Hepatocyte (in vitro differentiated cells): ENCODE data around the gene TMEM33. TPM values are rescaled to one million over a fixed set of nuclear protein-coding genes. Genes with fewer than 3 reads are reported as not detected.

Experiments used
- DNase-seq: peaks from one replicate; pipeline ENCODE4 v3.0.0-alpha.2; 2016; ENCODE audit warnings: low spot score
- H2AFZ ChIP-seq: fragments of 200-600 bp; sonication (generic); 2 replicates; pipeline ENCODE4 v1.6.0; 2016; ENCODE audit warnings: antibody characterized with exemption, mild to moderate bottlenecking
- H3K27ac ChIP-seq: fragments of 200-600 bp; sonication (generic); 2 replicates; pipeline ENCODE4 v1.5.1; 2016; ENCODE audit warnings: mild to moderate bottlenecking
- H3K27me3 ChIP-seq: fragments of 200-600 bp; sonication (generic); 2 replicates; pipeline ENCODE4 v1.6.1; 2016
- H3K36me3 ChIP-seq: fragments of 200-600 bp; sonication (generic); replicated peaks from 2 replicates; pipeline ENCODE4 v1.5.1; 2016; ENCODE audit warnings: low read depth; ENCODE audit not compliant: insufficient read depth
- H3K4me1 ChIP-seq: fragments of 200-600 bp; sonication (generic); 2 replicates; pipeline ENCODE4 v1.5.1; 2016; ENCODE audit warnings: mild to moderate bottlenecking, moderate library complexity; ENCODE audit not compliant: insufficient read depth
- H3K4me2 ChIP-seq: fragments of 200-600 bp; sonication (generic); 2 replicates; pipeline ENCODE4 v1.6.0; 2016
- H3K4me3 ChIP-seq: fragments of 200-600 bp; sonication (generic); 2 replicates; pipeline ENCODE4 v1.5.1; 2016; ENCODE audit warnings: mild to moderate bottlenecking
- H3K79me2 ChIP-seq: fragments of 200-600 bp; sonication (generic); 2 replicates; pipeline ENCODE4 v1.6.0; 2017; ENCODE audit warnings: mild to moderate bottlenecking
- H3K9me2 ChIP-seq: fragments of 200-600 bp; sonication (generic); replicated peaks from 2 replicates; pipeline ENCODE4 v1.6.0; 2017; ENCODE audit warnings: mild to moderate bottlenecking; ENCODE audit not compliant: insufficient read depth
- H3K9me3 ChIP-seq: fragments of 200-600 bp; sonication (generic); 2 replicates; pipeline ENCODE4 v1.5.1; 2016; ENCODE audit warnings: low read depth, mild to moderate bottlenecking
- H4K20me1 ChIP-seq: fragments of 200-600 bp; sonication (generic); 2 replicates; pipeline ENCODE4 v1.6.0; 2016; ENCODE audit warnings: mild to moderate bottlenecking; ENCODE audit not compliant: insufficient read depth, poor library complexity, severe bottlenecking
- EZH2 ChIP-seq: fragments of 200-600 bp; sonication (generic); IDR thresholded peaks from 2 replicates; pipeline ENCODE4 v1.6.1; 2016; ENCODE audit warnings: antibody characterized with exemption, mild to moderate bottlenecking, borderline replicate concordance
- EZH2phosphoT487 ChIP-seq: fragments of 200-600 bp; sonication (generic); IDR thresholded peaks from one replicate; pipeline ENCODE4 v1.6.1; 2018; ENCODE audit warnings: antibody characterized with exemption, mild to moderate bottlenecking, low read depth, moderate library complexity; ENCODE audit not compliant: unreplicated experiment, severe bottlenecking
- WGBS: methylation state at CpG from one replicate; pipeline ENCODE4 v1.1.6; 2016; ENCODE audit warnings: low lambda C conversion rate; ENCODE audit errors: missing lambda C conversion rate; 5-methylcytosine and 5-hydroxymethylcytosine counted together
- polyA plus RNA-seq: library from polyadenylated mRNA; unstranded; fragments of >200 nt; fragmentation: Nextera tagmentation; extraction: Ambion mirVana; gene quantifications from 2 replicates; pipeline ENCODE4 v1.2.1, GENCODE V29; 2016
- total RNA-seq: library from RNA; depleted of rRNA; stranded (reverse); fragments of >200 nt; gene quantifications from 2 replicates; pipeline ENCODE4 v1.2.3, GENCODE V29; 2014
- TF ChIP-seq, protein P1 (sequence below): fragments of 200-600 bp; sonication (generic); IDR thresholded peaks from 2 replicates; pipeline ENCODE4 v1.5.1; 2016; ENCODE audit warnings: antibody characterized with exemption, mild to moderate bottlenecking; ENCODE audit not compliant: poor library complexity

The TMEM33 gene
- total and polyA plus RNA-seq, 2 experiments from 2014 or later: 38.3 to 77.6 TPM

DNA sequence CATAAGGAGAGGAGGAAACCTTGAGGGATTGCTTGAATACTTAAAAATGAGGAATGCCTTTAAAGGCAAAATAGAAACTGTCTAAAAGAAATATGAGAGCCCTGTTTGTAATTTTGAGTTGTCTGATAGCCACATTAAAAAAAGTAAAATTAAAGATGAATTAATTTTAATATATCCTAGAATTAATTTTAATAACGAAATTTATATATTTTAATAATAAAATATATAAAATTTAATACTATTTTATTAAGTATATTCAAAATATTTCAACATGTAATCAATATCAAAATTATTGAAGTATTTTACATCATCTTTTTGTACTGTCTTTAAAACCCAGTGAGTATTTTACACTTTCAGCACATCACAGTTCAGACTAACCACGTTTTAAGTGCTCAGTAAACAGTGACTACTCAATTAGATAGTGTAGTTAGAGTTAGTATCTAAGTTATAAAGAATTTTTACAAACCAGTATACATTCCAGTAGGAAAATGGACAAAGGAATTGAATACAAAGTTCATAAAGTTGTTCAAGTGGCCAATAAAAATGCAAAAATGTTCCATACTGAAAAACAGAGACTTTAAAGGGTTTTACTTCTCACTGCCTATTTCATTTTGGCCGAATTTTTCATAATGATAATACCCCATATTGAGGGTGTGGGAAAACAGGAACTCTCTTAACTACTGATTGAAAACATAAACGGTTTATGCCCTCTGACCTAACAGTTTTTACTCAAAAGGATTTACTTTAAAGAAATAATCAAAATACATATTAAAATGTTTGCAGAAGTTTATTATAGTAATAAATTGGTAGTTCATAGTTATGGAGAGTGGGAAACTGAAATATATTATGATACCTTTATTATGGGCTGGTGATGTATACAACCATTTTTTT, 58.0 kb downstream of the TMEM33 start:
- Histone ChIP-seq H3K9me3 (no peaks in the 10 kb centered on the region), H3K27ac (no peak overlapping the region), H3K4me2 (peak overlapping the region; percentile 88), H3K36me3 (no peaks in the 10 kb centered on the region), H2AFZ (no peak overlapping the region), H4K20me1 (peaks cover 11% of the 10 kb centered on the region), H3K79me2 (peaks cover 67% of the 10 kb centered on the region), H3K9me2 (no peaks in the 10 kb centered on the region), H3K4me3 (no peak overlapping the region), H3K27me3 (no peaks in the 10 kb centered on the region), H3K4me1 (peaks cover 14% of the 10 kb centered on the region)
- WGBS: 82% methylated on average over 4 of the region's 4 CpGs
- TF ChIP-seq EZH2 (no peak), EZH2phosphoT487 (no peak)
- TF ChIP-seq, protein P1, sequence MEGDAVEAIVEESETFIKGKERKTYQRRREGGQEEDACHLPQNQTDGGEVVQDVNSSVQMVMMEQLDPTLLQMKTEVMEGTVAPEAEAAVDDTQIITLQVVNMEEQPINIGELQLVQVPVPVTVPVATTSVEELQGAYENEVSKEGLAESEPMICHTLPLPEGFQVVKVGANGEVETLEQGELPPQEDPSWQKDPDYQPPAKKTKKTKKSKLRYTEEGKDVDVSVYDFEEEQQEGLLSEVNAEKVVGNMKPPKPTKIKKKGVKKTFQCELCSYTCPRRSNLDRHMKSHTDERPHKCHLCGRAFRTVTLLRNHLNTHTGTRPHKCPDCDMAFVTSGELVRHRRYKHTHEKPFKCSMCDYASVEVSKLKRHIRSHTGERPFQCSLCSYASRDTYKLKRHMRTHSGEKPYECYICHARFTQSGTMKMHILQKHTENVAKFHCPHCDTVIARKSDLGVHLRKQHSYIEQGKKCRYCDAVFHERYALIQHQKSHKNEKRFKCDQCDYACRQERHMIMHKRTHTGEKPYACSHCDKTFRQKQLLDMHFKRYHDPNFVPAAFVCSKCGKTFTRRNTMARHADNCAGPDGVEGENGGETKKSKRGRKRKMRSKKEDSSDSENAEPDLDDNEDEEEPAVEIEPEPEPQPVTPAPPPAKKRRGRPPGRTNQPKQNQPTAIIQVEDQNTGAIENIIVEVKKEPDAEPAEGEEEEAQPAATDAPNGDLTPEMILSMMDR: no peak
- DNase-seq: no peak

DNA sequence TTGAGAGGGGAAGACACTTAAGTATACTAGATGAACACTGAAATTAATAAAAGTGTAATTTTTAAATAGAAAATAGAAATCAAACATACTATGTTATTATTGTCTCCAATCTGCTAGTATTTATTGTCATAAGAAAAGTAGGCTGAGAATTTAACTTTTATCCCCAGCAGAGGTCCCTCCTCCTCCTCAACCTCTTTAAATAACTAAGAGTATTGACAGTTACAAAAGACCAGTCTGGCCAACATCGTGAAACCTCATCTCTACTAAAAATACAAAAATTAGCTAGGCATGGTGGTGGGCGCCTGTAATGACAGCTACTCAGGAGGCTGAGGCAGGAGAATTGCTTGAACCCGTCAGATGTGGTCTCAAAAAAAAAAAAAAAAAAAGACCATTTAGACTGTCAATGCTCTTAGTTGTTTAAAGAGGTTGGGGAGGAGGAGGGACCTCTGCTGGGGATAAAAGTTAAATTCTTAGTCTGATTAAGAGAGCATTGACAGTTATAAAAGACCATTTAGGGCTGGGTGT, 59.3 kb downstream of the TMEM33 start:
- TF ChIP-seq EZH2 (no peak), EZH2phosphoT487 (no peak)
- TF ChIP-seq, protein P1: no peak
- H3K4me3 ChIP-seq: no peak overlapping the region
- WGBS: 84% methylated on average over 3 of the region's 3 CpGs
- H3K4me2 ChIP-seq: no peak overlapping the region
- H3K27ac ChIP-seq: no peak overlapping the region
- H3K9me3 ChIP-seq: no peaks in the 10 kb centered on the region
- no peaks in the 10 kb centered on the region for H3K27me3 ChIP-seq
- H3K9me2 ChIP-seq: no peaks in the 10 kb centered on the region
- peaks cover 11% of the 10 kb centered on the region for H4K20me1 ChIP-seq
- no peak overlapping the region for H2AFZ ChIP-seq
- H3K36me3 ChIP-seq: no peaks in the 10 kb centered on the region
- DNase-seq: no peak
- H3K79me2 ChIP-seq: peaks cover 60% of the 10 kb centered on the region
- H3K4me1 ChIP-seq: peaks cover 14% of the 10 kb centered on the region

DNA sequence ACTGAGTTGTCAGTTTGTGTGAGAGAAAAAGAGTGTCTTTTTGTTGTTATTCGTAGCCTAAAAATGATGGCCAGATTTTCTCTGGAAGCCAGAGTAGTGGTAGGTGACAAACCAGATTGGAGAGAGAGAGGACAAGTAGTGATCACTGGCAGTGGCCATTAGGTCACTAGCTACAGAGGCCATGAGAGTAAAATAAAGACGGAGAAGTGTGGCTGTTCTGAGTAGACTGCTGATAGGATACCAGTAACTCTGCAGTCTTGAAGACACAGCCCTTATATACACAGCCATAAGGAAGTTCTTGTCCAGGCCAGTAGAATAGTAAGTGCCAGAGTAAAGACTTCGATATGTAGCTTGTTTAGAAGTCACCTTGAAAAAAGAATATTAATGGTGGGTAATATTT, 62.8 kb downstream of the TMEM33 start:
- no peaks in the 10 kb centered on the region for H3K9me2 ChIP-seq
- no peak for TF ChIP-seq EZH2
- TF ChIP-seq, protein P1: no peak
- no peak for TF ChIP-seq EZH2phosphoT487
- no peak overlapping the region for H3K4me2 ChIP-seq
- no peak for DNase-seq
- peaks cover 65% of the 10 kb centered on the region for H3K79me2 ChIP-seq
- no peak overlapping the region for H2AFZ ChIP-seq
- WGBS: 98% methylated on average over 3 of the region's 3 CpGs
- H3K27ac ChIP-seq: no peak overlapping the region
- H4K20me1 ChIP-seq: peaks cover 8% of the 10 kb centered on the region
- no peaks in the 10 kb centered on the region for H3K36me3 ChIP-seq
- no peaks in the 10 kb centered on the region for H3K9me3 ChIP-seq
- no peaks in the 10 kb centered on the region for H3K4me1 ChIP-seq
- no peak overlapping the region for H3K4me3 ChIP-seq
- no peaks in the 10 kb centered on the region for H3K27me3 ChIP-seq
